Measurements from ENCODE around the gene SPECC1L.

SPECC1L gene

GRCh38 chr22:24440270-24440717, 169.7 kb downstream of the SPECC1L start:
- no peak for DNase-seq (ENCODE audit: low read depth in 2 of 3, low spot score in 1 of 3)

- DNase-seq (ENCODE audit: low read depth in 2 of 3, low spot score in 1 of 3), result no peak
These were observed 170.2 kb downstream of the SPECC1L start for GRCh38 chr22:24440718-24441405.

GRCh38 chr22:24441406-24442351, 171.0 kb downstream of the SPECC1L start:
- no peak for DNase-seq (ENCODE audit: low read depth in 2 of 3, low spot score in 1 of 3)

- no peak for DNase-seq (ENCODE audit: low read depth in 2 of 3, low spot score in 1 of 3)
These were observed 171.7 kb downstream of the SPECC1L start for GRCh38 chr22:24442352-24442744.

GRCh38 chr22:24443668-24444067, 173.0 kb downstream of the SPECC1L start:
- DNase-seq (ENCODE audit: low read depth in 2 of 3, low spot score in 1 of 3), result no peak

GRCh38 chr22:24444251-24444650, 173.6 kb downstream of the SPECC1L start:
- DNase-seq (ENCODE audit: low read depth in 2 of 3, low spot score in 1 of 3), result no peak

GRCh38 chr22:24444729-24445466, 174.3 kb downstream of the SPECC1L start:
- DNase-seq (ENCODE audit: low read depth in 2 of 3, low spot score in 1 of 3), result no peak

- DNase-seq (ENCODE audit: low read depth in 2 of 3, low spot score in 1 of 3), result no peak
These were observed 175.0 kb downstream of the SPECC1L start for GRCh38 chr22:24445481-24446259.

GRCh38 chr22:24446260-24446611, 175.6 kb downstream of the SPECC1L start:
- no peak for DNase-seq (ENCODE audit: low read depth in 2 of 3, low spot score in 1 of 3)

- no peak for DNase-seq (ENCODE audit: low read depth in 2 of 3, low spot score in 1 of 3)
These were observed 180.0 kb downstream of the SPECC1L start for GRCh38 chr22:24450610-24451009.

- DNase-seq (ENCODE audit: low read depth in 2 of 3, low spot score in 1 of 3), result no peak
These were observed 180.5 kb downstream of the SPECC1L start for GRCh38 chr22:24451162-24451561.

- no peak for DNase-seq (ENCODE audit: low read depth in 2 of 3, low spot score in 1 of 3)
These were observed 183.2 kb downstream of the SPECC1L start for GRCh38 chr22:24453853-24454252.

- DNase-seq (ENCODE audit: low read depth in 2 of 3, low spot score in 1 of 3), result no peak
These were observed 184.4 kb downstream of the SPECC1L start for GRCh38 chr22:24455039-24455438.

- DNase-seq (ENCODE audit: low read depth in 2 of 3, low spot score in 1 of 3), result no peak
These were observed 185.3 kb downstream of the SPECC1L start for GRCh38 chr22:24455751-24456426.

GRCh38 chr22:24457894-24458420, 187.3 kb downstream of the SPECC1L start:
- DNase-seq (ENCODE audit: low read depth in 2 of 3, low spot score in 1 of 3), result no peak

GRCh38 chr22:24459911-24460310, 189.3 kb downstream of the SPECC1L start:
- no peak for DNase-seq (ENCODE audit: low read depth in 2 of 3, low spot score in 1 of 3)

GRCh38 chr22:24460418-24461089, 189.9 kb downstream of the SPECC1L start:
- DNase-seq (ENCODE audit: low read depth in 2 of 3, low spot score in 1 of 3), result no peak

- no peak for DNase-seq (ENCODE audit: low read depth in 2 of 3, low spot score in 1 of 3)
These were observed 192.6 kb downstream of the SPECC1L start for GRCh38 chr22:24463071-24463760.

GRCh38 chr22:24465566-24465965, 194.9 kb downstream of the SPECC1L start:
- no peak for DNase-seq (ENCODE audit: low read depth in 2 of 3, low spot score in 1 of 3)
